B cell (primary cell): Measurements from ENCODE around the gene NCOR1. TPM values are rescaled to one million over a fixed set of nuclear protein-coding genes. Genes with fewer than 3 reads are reported as not detected.

ENCODE experiments used
- ATAC-seq: fragments of 200-7000 bp; cut with Tn5 transposase; one replicate; pipeline ENCODE4 v1.10.0; 2021; ENCODE audit warnings: low read depth, mild to moderate bottlenecking, moderate number of reproducible peaks, moderate library complexity
- CTCF ChIA-PET: fragments of 350-600 bp; sonication (Branson Sonifier 250); formaldehyde crosslinking; loops from one replicate; lab custom pipeline; 2021; ENCODE audit warnings: antibody characterized with exemption, inconsistent platforms; lab: Charles Lee
- POLR2A ChIA-PET: fragments of 350-600 bp; sonication (Branson Sonifier 250); formaldehyde crosslinking; loops from one replicate; lab custom pipeline; 2021; ENCODE audit warnings: antibody characterized with exemption; lab: Charles Lee
- DNase-seq: peaks from one replicate; pipeline ENCODE4 v3.0.0; 2013
- H2AFZ ChIP-seq: 2 replicates; pipeline ENCODE4 v1.6.1; 2012; ENCODE audit warnings: mild to moderate bottlenecking, low read depth, low read length; ENCODE audit not compliant: insufficient read depth, poor library complexity, severe bottlenecking
- H3K27ac ChIP-seq, 2 donors: 1 replicate in 1 of 2; 2 replicates in 1 of 2; pipeline ENCODE4 v1.5.1; 2012 to 2013; ENCODE audit warnings: low read length in 2 of 2, mild to moderate bottlenecking in 2 of 2, moderate library complexity in 1 of 2
- H3K27me3 ChIP-seq, 4 experiments: fragments of 200-600 bp in 1 of 4; sonication (generic) in 1 of 4; replicated peaks in 1 of 4; 1 replicate in 2 of 4; 2 replicates in 2 of 4; pipeline versions ENCODE4 v1.6.1 to v1.7.0; 2013 to 2016; ENCODE audit warnings: low read length in 3 of 4, mild to moderate bottlenecking in 2 of 4, mixed read lengths in 1 of 4, moderate library complexity in 1 of 4; ENCODE audit not compliant: insufficient read depth in 4 of 4, control insufficient read depth in 3 of 4; ENCODE audit errors: control extremely low read depth in 1 of 4
- H3K36me3 ChIP-seq, 2 experiments: replicated peaks in 1 of 2; 1 replicate in 1 of 2; 2 replicates in 1 of 2; pipeline versions ENCODE4 v1.6.1 to v1.7.1; 2013; ENCODE audit warnings: low read length in 1 of 2; ENCODE audit not compliant: insufficient read depth in 2 of 2, control insufficient read depth in 1 of 2; ENCODE audit errors: control extremely low read depth in 1 of 2, extremely low read depth in 1 of 2
- H3K4me1 ChIP-seq, 2 donors: fragments of 200-600 bp in 1 of 2; sonication (generic) in 1 of 2; 1 replicate in 1 of 2; 2 replicates in 1 of 2; pipeline versions ENCODE4 v1.5.1 to v1.6.1; 2013 to 2017; ENCODE audit warnings: low read length in 2 of 2; ENCODE audit not compliant: control insufficient read depth in 2 of 2, insufficient read depth in 2 of 2
- H3K4me2 ChIP-seq: replicated peaks from 2 replicates; pipeline ENCODE3; 2012; ENCODE audit warnings: mild to moderate bottlenecking, low read depth, low read length; ENCODE audit not compliant: poor library complexity, severe bottlenecking
- H3K4me3 ChIP-seq, 5 experiments: fragments of 200-600 bp in 1 of 5; sonication (generic) in 1 of 5; 1 replicate in 3 of 5; 2 replicates in 2 of 5; pipeline versions ENCODE4 v1.5.1 to v1.7.0; 2011 to 2016; ENCODE audit warnings: low read length in 4 of 5, mild to moderate bottlenecking in 4 of 5, low read depth in 2 of 5, control low read depth in 1 of 5, moderate library complexity in 1 of 5; ENCODE audit not compliant: insufficient read depth in 1 of 5; ENCODE audit errors: control extremely low read depth in 1 of 5, extremely low read depth in 1 of 5
- H3K79me2 ChIP-seq: fragments of 200-600 bp; sonication (generic); one replicate; pipeline ENCODE4 v1.6.0; 2016; ENCODE audit warnings: low read length; ENCODE audit not compliant: control insufficient read depth, insufficient read depth
- H3K9ac ChIP-seq: fragments of 200-600 bp; sonication (generic); 2 replicates; pipeline ENCODE4 v1.6.1; 2017; ENCODE audit warnings: mild to moderate bottlenecking, low read length, moderate library complexity
- H3K9me3 ChIP-seq, 3 donors: one replicate each; pipeline versions ENCODE4 v1.6.1 to v1.7.1; 2013; ENCODE audit warnings: low read length in 2 of 3; ENCODE audit not compliant: control insufficient read depth in 2 of 3, insufficient read depth in 1 of 3; ENCODE audit errors: control extremely low read depth in 1 of 3
- H4K20me1 ChIP-seq: 2 replicates; pipeline ENCODE4 v1.6.0; 2012; ENCODE audit warnings: mild to moderate bottlenecking, low read length; ENCODE audit not compliant: insufficient read depth, control insufficient read depth, poor library complexity, severe bottlenecking
- H3K27ac Mint-ChIP-seq: one replicate; pipeline ENCODE4 v1.8.0; 2021; ENCODE audit warnings: mixed read lengths
- H3K27me3 Mint-ChIP-seq: one replicate; pipeline ENCODE4 v1.8.0; 2021; ENCODE audit warnings: mixed read lengths
- H3K4me1 Mint-ChIP-seq: one replicate; pipeline ENCODE4 v1.8.0; 2021; ENCODE audit warnings: mixed read lengths
- H3K4me3 Mint-ChIP-seq: one replicate; pipeline ENCODE4 v1.8.0; 2021; ENCODE audit warnings: mixed read lengths
- H3K9me3 Mint-ChIP-seq: one replicate; pipeline ENCODE4 v1.8.0; 2022; ENCODE audit warnings: mixed read lengths; ENCODE audit not compliant: insufficient read depth
- CTCF ChIP-seq: fragments of 200-600 bp; IDR thresholded peaks from one replicate; pipeline ENCODE4 v1.8.0; 2022; ENCODE audit warnings: antibody characterized with exemption, mild to moderate bottlenecking
- EZH2 ChIP-seq: IDR thresholded peaks from 2 replicates; pipeline ENCODE4 v1.6.1; 2012; ENCODE audit warnings: borderline replicate concordance, low read depth, mild to moderate bottlenecking, moderate library complexity, low read length; ENCODE audit not compliant: insufficient read depth, poor library complexity, severe bottlenecking
- WGBS: methylation state at CpG from one replicate; pipeline ENCODE4 v1.1.5; 2013; ENCODE audit warnings: missing lambda C conversion rate; ENCODE audit not compliant: insufficient coverage; 5-methylcytosine and 5-hydroxymethylcytosine counted together
- intact Hi-C: fragments of 100-400 bp; cut with micrococcal nuclease; formaldehyde crosslinking; loops from one replicate; pipeline ENCODE4 v1.10.0; 2022
- polyA plus RNA-seq: library from polyadenylated mRNA; depleted of rRNA; stranded (reverse); fragments of >200 nt; gene quantifications from 2 replicates; pipeline ENCODE4 v1.2.3, GENCODE V29; 2012
- total RNA-seq, 2 donors: library from RNA; stranded (reverse); fragments of 120-200 nt in 1 of 2; gene quantifications; 1 replicate in 1 of 2; 2 replicates in 1 of 2; pipeline versions ENCODE4 v1.2.3 to v1.2.4, GENCODE V29; 2013 to 2022

NCOR1 gene
- total and polyA plus RNA-seq, 2 donors (not counting 1 experiment from before 2014, with no cell fraction given) = 46.3 to 217 TPM

GRCh38 chr17:16215002-16215272, 397 bp downstream of the NCOR1 start:
- under 1% methylated on average over 27 of the region's 27 CpGs for WGBS
- H3K4me3 ChIP-seq = peak overlapping the region; percentile 77 to 93 (median 92)
- peak overlapping the region; percentile 86 for H3K4me2 ChIP-seq
- H3K9me3 ChIP-seq = peaks cover 0 to 3% (median 0%) of the 10 kb centered on the region in 3 donors
- Mint-ChIP-seq H3K4me1 (peaks cover 43% of the 10 kb centered on the region), H3K27ac (peak overlapping the region; percentile 90), H3K9me3 (no peaks in the 10 kb centered on the region), H3K27me3 (no peaks in the 10 kb centered on the region), H3K4me3 (peak overlapping the region; percentile 96)
- H3K79me2 ChIP-seq = peaks cover 85% of the 10 kb centered on the region
- H3K27me3 ChIP-seq = no peaks in the 10 kb centered on the region
- H2AFZ ChIP-seq = peak overlapping the region; percentile 96
- H3K27ac ChIP-seq = peak overlapping the region; percentile 78 to 90
- H3K4me1 ChIP-seq = peaks cover 25 to 35% of the 10 kb centered on the region in 2 donors
- ChIA-PET POLR2A (interaction anchor here (1.1 to 1.8 kb wide), 3 partner anchors 71 to 224 kb away, joined by 3 to 6 read pairs (median 4); no protein-coding TSS in a partner anchor), CTCF (interaction anchor here (1.4 to 2.6 kb wide), 2 partner anchors 72 to 90 kb away, joined by 3 to 22 read pairs; no protein-coding TSS in a partner anchor)
- intact Hi-C loops = loop anchor here (1.0 to 10.0 kb wide), 6 partner anchors 16 to 307 kb away; partner anchors contain the start of genes CENPV and TRPV2
- peaks cover 0 to 2% of the 10 kb centered on the region in 2 experiments for H3K36me3 ChIP-seq
- ATAC-seq = peak; percentile 37
- TF ChIP-seq EZH2 (no peak), CTCF (no peak)
- DNase-seq = no peak
- peak overlapping the region; percentile 78 for H3K9ac ChIP-seq
- H4K20me1 ChIP-seq = peaks cover 7% of the 10 kb centered on the region
